DMS114 treated with DMSO at 0.1 percent for 48 hours (cell line): ENCODE data around the gene IRF9.
"Not testable (repeated sequence)": the region's sequence is repeated elsewhere in the genome, so short reads cannot be mapped to it uniquely, and the experiment has no call there.

Experiments
- DNase-seq: peaks from one replicate; lab custom pipeline; 2025; ENCODE audit not compliant: unreplicated experiment; lab: John Stamatoyannopoulos, UW

Gene IRF9

GRCh38 chr14:24190416-24190815 lies 29.4 kb downstream of the IRF9 start:
- DNase-seq = no peak

- no peak for DNase-seq
Measured at GRCh38 chr14:24192933-24193332, 31.9 kb downstream of the IRF9 start.

GRCh38 chr14:24194186-24194872 lies 33.3 kb downstream of the IRF9 start:
- no peak for DNase-seq

- DNase-seq = no peak
Measured at GRCh38 chr14:24194873-24195185, 33.8 kb downstream of the IRF9 start.

GRCh38 chr14:24195186-24196070 lies 34.4 kb downstream of the IRF9 start, which contains the start of gene TM9SF1:
TSS of gene TM9SF1 (minus strand) at chr14:24195441. CDS start at chr14:24195019, 422 bp downstream.
- peak; percentile 42 for DNase-seq

GRCh38 chr14:24196071-24197055 lies 35.3 kb downstream of the IRF9 start:
- DNase-seq = no peak

- no peak for DNase-seq
Measured at GRCh38 chr14:24197056-24197450, 36.0 kb downstream of the IRF9 start.

GRCh38 chr14:24198814-24199524 lies 37.9 kb downstream of the IRF9 start:
- DNase-seq = no peak

GRCh38 chr14:24202538-24202937 lies 41.5 kb downstream of the IRF9 start:
- not testable (repeated sequence) for DNase-seq

- DNase-seq = not testable (repeated sequence)
Measured at GRCh38 chr14:24203249-24203886, 42.3 kb downstream of the IRF9 start.

GRCh38 chr14:24204163-24205146 lies 43.4 kb downstream of the IRF9 start:
- no peak for DNase-seq

GRCh38 chr14:24206260-24207103 lies 45.4 kb downstream of the IRF9 start:
- no peak for DNase-seq

- DNase-seq = no peak
Measured at GRCh38 chr14:24207104-24207551, 46.1 kb downstream of the IRF9 start.

GRCh38 chr14:24207625-24208024 lies 46.6 kb downstream of the IRF9 start:
- DNase-seq = no peak

- DNase-seq = no peak
Measured at GRCh38 chr14:24211311-24211710, 50.2 kb downstream of the IRF9 start.

- DNase-seq = peak; percentile 92
Measured at GRCh38 chr14:24212924-24213865, 52.1 kb downstream of the IRF9 start, which contains the start of gene CHMP4A. TSS of gene CHMP4A (minus strand) at chr14:24213488. CDS start at chr14:24213439, 49 bp downstream.
